GM12878 (cell line): ENCODE measurements around the gene TPI1. TPM values are rescaled to one million over a fixed set of nuclear protein-coding genes. Genes with fewer than 3 reads are reported as not detected.

Source experiments
- ATAC-seq: fragments of 200-7000 bp; cut with Tn5 transposase; 3 replicates; pipeline ENCODE4 v1.9.1; 2020; ENCODE audit warnings: mild to moderate bottlenecking, moderate library complexity
- BruUV-seq: library from RNA; stranded (reverse); fragments of 400-500 nt; replicated peaks from 2 replicates; lab custom pipeline; 2021; lab: Mats Ljungman, UMichigan
- CTCF ChIA-PET: fragments of 300-600 bp; sonication (Branson Sonifier 250); formaldehyde crosslinking; extraction: SDS; loops from one replicate; lab custom pipeline; 2021; ENCODE audit warnings: inconsistent platforms; lab: Yijun Ruan, JAX
- POLR2A ChIA-PET: fragments of 350-600 bp; formaldehyde crosslinking; extraction: SDS; loops from one replicate; lab custom pipeline; 2021; ENCODE audit warnings: inconsistent platforms; lab: Charles Lee
- RAD21 ChIA-PET: fragments of 300-600 bp; sonication (Branson Sonifier 250); formaldehyde crosslinking; loops from one replicate; lab custom pipeline; 2023; ENCODE audit warnings: antibody characterized with exemption; ENCODE audit not compliant: unreplicated experiment; lab: Charles Lee
- SMC1A ChIA-PET: fragments of 300-600 bp; sonication (Branson Sonifier 250); formaldehyde crosslinking; loops from one replicate; lab custom pipeline; 2023; ENCODE audit not compliant: unreplicated experiment, uncharacterized antibody; lab: Charles Lee
- DNase-seq: peaks from one replicate; pipeline ENCODE4 v3.0.0-alpha.2; 2011; ENCODE audit warnings: low read depth, low spot score
- FAIRE-seq: peaks from 3 replicates; lab custom pipeline; 2011; peaks lifted over from hg19 to GRCh38; lab: Jason Lieb, UNC
- H2AFZ ChIP-seq: 2 replicates; pipeline ENCODE4 v1.6.0; 2011; ENCODE audit warnings: low read depth, low read length, control low read depth; ENCODE audit not compliant: control insufficient read depth
- H3K27ac ChIP-seq: 2 replicates; pipeline ENCODE4 v1.5.1; 2011; ENCODE audit warnings: control low read depth; ENCODE audit not compliant: control insufficient read depth, insufficient read depth
- H3K27me3 ChIP-seq, 2 experiments: replicated peaks in 1 of 2; 2 replicates each; pipeline versions ENCODE4 v1.6.0 to v1.6.1; 2011; ENCODE audit warnings: low read length in 1 of 2; ENCODE audit not compliant: control insufficient read depth in 2 of 2, insufficient read depth in 2 of 2
- H3K36me3 ChIP-seq, 2 experiments: 2 replicates each; pipeline ENCODE4 v1.5.1; 2011; ENCODE audit warnings: low read length in 1 of 2; ENCODE audit not compliant: control insufficient read depth in 2 of 2, insufficient read depth in 2 of 2
- H3K4me1 ChIP-seq: 2 replicates; pipeline ENCODE4 v1.6.1; 2011; ENCODE audit warnings: mild to moderate bottlenecking, low read length, moderate library complexity, mixed read lengths; ENCODE audit not compliant: control insufficient read depth, insufficient read depth
- H3K4me2 ChIP-seq: 2 replicates; pipeline ENCODE4 v1.6.0; 2011; ENCODE audit warnings: control low read depth; ENCODE audit not compliant: control insufficient read depth, insufficient read depth
- H3K4me3 ChIP-seq: fragments of 200-600 bp; sonication (generic); 2 replicates; pipeline ENCODE4 v1.5.1; 2016
- H3K79me2 ChIP-seq: 2 replicates; pipeline ENCODE4 v1.6.0; 2011; ENCODE audit warnings: low read length; ENCODE audit not compliant: control insufficient read depth, insufficient read depth
- H3K9ac ChIP-seq: 2 replicates; pipeline ENCODE4 v1.8.0; 2011; ENCODE audit warnings: low read length, control low read depth, mixed read lengths; ENCODE audit not compliant: control insufficient read depth, insufficient read depth
- H3K9me3 ChIP-seq: replicated peaks from 3 replicates; pipeline ENCODE4 v1.5.1; 2011; ENCODE audit warnings: mild to moderate bottlenecking, low read length; ENCODE audit not compliant: control insufficient read depth, insufficient read depth
- H4K20me1 ChIP-seq: 2 replicates; pipeline ENCODE4 v1.6.0; 2011; ENCODE audit not compliant: control insufficient read depth, insufficient read depth
- CHD2 ChIP-seq: IDR thresholded peaks from 2 replicates; pipeline ENCODE4 v1.6.1; 2011; ENCODE audit warnings: low read depth, low read length, improper control_type of control experiment, borderline replicate concordance
- CREB1 ChIP-seq: IDR thresholded peaks from 2 replicates; pipeline ENCODE4 v1.6.1; 2012; ENCODE audit warnings: low read depth, mild to moderate bottlenecking, inconsistent platforms
- CUX1 ChIP-seq: IDR thresholded peaks from 2 replicates; pipeline ENCODE4 v1.6.1; 2012; ENCODE audit warnings: improper control_type of control experiment, low read depth, low read length; ENCODE audit not compliant: insufficient replicate concordance
- GABPA ChIP-seq: IDR thresholded peaks from 2 replicates; pipeline ENCODE4 v1.6.1; 2014; ENCODE audit warnings: antibody characterized with exemption, low read depth, mild to moderate bottlenecking, inconsistent platforms
- GATAD2B ChIP-seq: fragments of 450-650 bp; conservative IDR thresholded peaks from 2 replicates; pipeline ENCODE4 v1.6.1; 2017; ENCODE audit warnings: low read depth, mild to moderate bottlenecking, moderate library complexity
- HDGF ChIP-seq: fragments of 450-650 bp; IDR thresholded peaks from 2 replicates; pipeline ENCODE4 v1.6.1; 2016; ENCODE audit warnings: antibody characterized with exemption
- MAX ChIP-seq: IDR thresholded peaks from 2 replicates; pipeline ENCODE4 v1.6.1; 2012; ENCODE audit warnings: low read depth, low read length, improper control_type of control experiment
- NBN ChIP-seq: fragments of 450-650 bp; IDR thresholded peaks from 2 replicates; pipeline ENCODE4 v1.6.1; 2016
- RELA ChIP-seq: fragments of 450-650 bp; IDR thresholded peaks from 2 replicates; pipeline ENCODE4 v1.8.0; 2014; ENCODE audit warnings: borderline replicate concordance; ENCODE audit not compliant: partially characterized antibody
- SMARCA5 ChIP-seq: fragments of 450-650 bp; IDR thresholded peaks from 2 replicates; pipeline ENCODE4 v1.6.1; 2017; ENCODE audit warnings: mild to moderate bottlenecking
- TCF3 ChIP-seq: IDR thresholded peaks from 2 replicates; pipeline ENCODE4 v1.6.1; 2012; ENCODE audit warnings: low read depth, mild to moderate bottlenecking, low read length, borderline replicate concordance; ENCODE audit not compliant: insufficient read depth
- ZNF687 ChIP-seq: fragments of 450-650 bp; IDR thresholded peaks from 2 replicates; pipeline ENCODE4 v1.6.1; 2017; ENCODE audit warnings: mild to moderate bottlenecking, moderate library complexity
- WGBS: methylation state at CpG from one replicate; pipeline ENCODE4 v1.1.6; 2016; ENCODE audit warnings: low lambda C conversion rate; ENCODE audit not compliant: insufficient replicate concordance, insufficient coverage; ENCODE audit errors: missing lambda C conversion rate; 5-methylcytosine and 5-hydroxymethylcytosine counted together
- in situ Hi-C: fragments of 300-500 bp; cut with MboI; formaldehyde crosslinking; loops from 9 replicates; pipeline ENCODE4 v1.14.3; 2018; ENCODE audit warnings: mixed read lengths
- intact Hi-C: fragments of 100-400 bp; cut with micrococcal nuclease; formaldehyde crosslinking; loops from one replicate; pipeline ENCODE4 v1.14.2; 2022; ENCODE audit not compliant: unreplicated experiment
- polyA plus RNA-seq, 11 experiments: library from polyadenylated mRNA; depleted of rRNA in 4 of 11; unstranded in 6 of 11; stranded (reverse) in 5 of 11; fragments of >200 nt; fragmentation: Nextera tagmentation in 4 of 11; fragmentation: Illumina TruSeq in 1 of 11; extraction: Ambion mirVana in 4 of 11; extraction: Trizol in 1 of 11; gene quantifications; 1 replicate in 1 of 11; 2 replicates in 10 of 11; pipeline versions ENCODE4 v1.2.1 to v1.2.3, GENCODE V29; 2011 to 2016; ENCODE audit warnings: inconsistent platforms in 2 of 11, missing spikeins in 2 of 11, low read depth in 1 of 11
- total RNA-seq, 4 experiments: library from RNA; depleted of rRNA in 3 of 4; stranded (reverse); fragments of >200 nt in 3 of 4; fragmentation: Illumina TruSeq in 1 of 4; extraction: Trizol in 1 of 4; gene quantifications; 2 replicates each; pipeline versions ENCODE4 v1.2.1 to v1.2.3, GENCODE V29; 2013 to 2021

Gene TPI1
- total and polyA plus RNA-seq, 10 of the 15 experiments (the other 5 are each of a cell fraction or from before 2014, with no cell fraction given) = 916 to 7,349 (median 1,677) TPM

GRCh38 chr12:6866163-6866919 is 990 bp upstream of the TPI1 start (continued):
- TF ChIP-seq CUX1 (no peak), RELA (no peak), TCF3 (no peak), NBN (no peak)

DNA sequence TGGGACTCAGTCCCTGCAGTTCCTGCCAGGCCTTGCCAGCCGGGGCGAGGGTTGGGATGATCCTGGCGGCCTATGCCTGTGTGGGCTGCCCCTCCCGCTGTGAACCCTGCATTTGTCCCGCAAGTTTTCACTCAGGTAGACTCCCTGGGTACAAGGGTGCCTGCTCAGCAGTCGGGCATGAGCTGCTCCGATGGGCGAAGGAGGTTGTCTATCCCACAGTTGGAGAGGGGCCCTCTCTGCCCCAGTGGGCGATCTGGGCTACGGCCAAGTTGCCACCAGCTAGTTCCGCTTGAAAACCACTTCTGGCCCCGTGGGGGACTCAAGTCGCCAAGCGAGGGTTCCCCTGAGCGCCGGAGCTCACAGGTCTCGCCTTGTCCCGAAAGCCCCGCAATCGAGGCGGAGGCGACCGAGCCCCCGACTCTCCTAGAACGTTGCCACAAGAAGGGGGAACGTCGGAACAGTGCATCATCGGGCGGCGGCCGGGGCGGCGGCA is 365 bp upstream of the TPI1 start:
- POLR2A ChIA-PET = interaction anchor here (0.8 to 5.7 kb wide), 6 partner anchors 15 to 143 kb away, joined by 3 to 84 read pairs (median 6); partner anchors contain the start of genes C12orf57, CDCA3, COPS7A and MLF2
- TF ChIP-seq HDGF (peak; percentile 34; the same call in 1 of the 2 replicates), ZNF687 (no peak), SMARCA5 (0 out of 2 replicates have a peak, but pooled peaks have one; percentile 34), CREB1 (no peak), MAX (0 out of 2 replicates have a peak, but pooled peaks have one; percentile 2), GABPA (no peak), GATAD2B (peak; percentile 23), CHD2 (0 out of 2 replicates have a peak, but pooled peaks have one; percentile 3)

More for the DNA sequence above, 365 bp upstream of the TPI1 start:
- peak; percentile 28 for ATAC-seq
- RAD21 ChIA-PET = interaction anchor here (0.6 to 5.6 kb wide), 7 partner anchors 14 to 242 kb away, joined by 3 to 42 read pairs (median 12); partner anchors contain the start of genes C12orf57, C1RL, CDCA3 and MLF2
- BruUV-seq = no TSS peak
- in situ Hi-C loops (no loop called here), intact Hi-C loops (no loop called here)
- CTCF ChIA-PET = interaction anchor here (1.4 to 9.5 kb wide), 4 partner anchors 16 to 329 kb away, joined by 4 to 173 read pairs (median 72); partner anchors contain the start of genes CDCA3 and USP5
- Histone ChIP-seq H3K27me3 (no peaks in the 10 kb centered on the region), H3K79me2 (peaks cover 33% of the 10 kb centered on the region), H3K4me2 (peak overlapping the region; percentile 98), H4K20me1 (peaks cover 16% of the 10 kb centered on the region), H3K36me3 (peaks cover 25 to 31% of the 10 kb centered on the region in 2 experiments), H3K27ac (peak overlapping the region; percentile 76), H3K9me3 (no peaks in the 10 kb centered on the region), H2AFZ (peak overlapping the region; percentile 87), H3K9ac (peak overlapping the region; percentile 72), H3K4me1 (peaks cover 31% of the 10 kb centered on the region), H3K4me3 (peak overlapping the region; percentile 100)
- peak; percentile 13 for FAIRE-seq
- WGBS = 5% methylated on average over 33 of the region's 33 CpGs
- SMC1A ChIA-PET = interaction anchor here (1.3 to 5.3 kb wide), 3 partner anchors 14 to 71 kb away, joined by 3 to 42 read pairs (median 4); partner anchors contain the start of genes CDCA3 and USP5
- DNase-seq = no peak
